CD4-positive, alpha-beta T cell treated with Interleukin-6 at 100 ng/mL for 8 hours (primary cell): ENCODE measurements around the gene MAB21L3.
"Not testable (repeated sequence)": the region's sequence is repeated elsewhere in the genome, so short reads cannot be mapped to it uniquely, and the experiment has no call there.

Source experiments
- DNase-seq: peaks from one replicate; pipeline ENCODE4 v3.0.0-alpha.2; 2020; ENCODE audit warnings: mixed read lengths, low spot score

MAB21L3 gene

GRCh38 chr1:116138277-116138792, 27.1 kb downstream of the MAB21L3 start:
- DNase-seq, result no peak

DNA sequence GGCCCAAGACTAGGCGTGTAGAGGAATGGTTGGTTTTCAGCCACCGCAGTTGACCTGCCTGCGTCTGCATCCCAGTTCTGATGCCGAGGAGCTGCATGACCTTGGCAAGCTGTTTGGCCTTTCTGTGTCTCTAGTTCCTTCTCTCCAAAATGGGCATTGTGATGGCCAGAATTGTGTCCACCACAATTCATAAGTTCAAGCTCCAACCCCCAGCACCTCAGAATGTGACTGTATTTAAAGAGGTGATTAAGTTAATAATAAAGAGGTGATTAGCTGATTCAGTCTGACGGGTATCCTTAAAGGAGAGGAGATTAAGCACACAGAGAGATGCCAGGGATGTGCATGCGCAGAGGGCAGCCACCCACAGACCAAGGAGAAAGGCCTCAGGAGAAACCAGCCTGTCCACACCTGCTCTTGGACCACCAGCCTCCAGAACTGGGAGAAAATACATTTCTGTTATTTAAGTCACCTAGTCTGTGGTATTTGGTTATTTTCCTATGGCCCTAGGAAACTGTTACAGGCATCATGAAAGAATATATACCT, 28.5 kb downstream of the MAB21L3 start:
- no peak for DNase-seq

DNA sequence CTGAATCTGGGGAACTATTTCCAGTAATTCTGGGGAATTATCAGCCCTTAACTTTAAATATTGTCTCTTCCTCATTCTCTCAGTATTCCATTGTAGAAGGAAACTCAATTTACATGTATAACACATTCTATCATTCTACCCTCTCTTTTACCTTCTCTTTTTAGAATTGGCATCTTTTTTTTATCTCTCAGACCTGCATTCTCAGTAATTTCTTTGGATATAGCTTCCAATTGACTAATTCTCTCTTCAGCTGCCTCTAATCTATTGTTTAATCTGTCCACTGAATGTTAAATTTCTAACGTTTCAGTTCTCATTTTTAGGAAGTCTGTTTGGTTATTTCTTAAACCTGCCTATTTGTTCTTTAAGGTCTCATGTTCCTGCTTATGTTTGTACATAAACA, 33.0 kb downstream of the MAB21L3 start:
- DNase-seq, result no peak

DNA sequence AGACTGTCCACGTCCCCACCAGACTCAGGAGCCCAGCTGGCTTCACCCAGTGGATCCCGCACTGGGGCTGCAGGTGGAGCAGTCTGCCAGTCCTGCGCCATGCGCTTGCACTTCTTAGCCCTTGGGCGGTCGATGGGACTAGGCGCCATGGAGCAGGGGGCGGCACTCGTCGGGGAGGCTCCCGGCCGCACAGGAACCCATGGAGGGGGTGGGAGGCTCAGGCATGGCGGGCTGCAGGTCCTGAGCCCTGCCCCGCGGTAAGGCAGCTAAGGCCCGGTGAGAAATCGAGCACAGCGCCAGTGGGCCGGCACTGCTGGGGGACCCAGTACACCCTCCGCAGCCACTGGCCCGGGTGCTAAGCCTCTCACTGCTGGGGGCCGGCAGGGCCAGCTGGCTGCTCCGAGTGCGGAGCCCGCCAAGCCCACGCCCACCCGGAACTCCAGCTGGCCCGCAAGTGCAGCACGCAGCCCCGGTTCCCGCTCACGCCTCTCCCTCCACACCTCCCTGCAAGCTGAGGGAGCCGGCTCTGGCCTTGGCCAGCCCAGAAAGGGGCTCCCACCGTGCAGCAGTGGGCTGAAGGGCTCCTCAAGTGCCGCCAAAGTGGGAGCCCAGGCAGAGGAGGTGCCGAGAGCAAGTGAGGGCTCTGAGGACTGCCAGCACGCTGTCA, 35.4 kb downstream of the MAB21L3 start:
- DNase-seq, result not testable (repeated sequence)

DNA sequence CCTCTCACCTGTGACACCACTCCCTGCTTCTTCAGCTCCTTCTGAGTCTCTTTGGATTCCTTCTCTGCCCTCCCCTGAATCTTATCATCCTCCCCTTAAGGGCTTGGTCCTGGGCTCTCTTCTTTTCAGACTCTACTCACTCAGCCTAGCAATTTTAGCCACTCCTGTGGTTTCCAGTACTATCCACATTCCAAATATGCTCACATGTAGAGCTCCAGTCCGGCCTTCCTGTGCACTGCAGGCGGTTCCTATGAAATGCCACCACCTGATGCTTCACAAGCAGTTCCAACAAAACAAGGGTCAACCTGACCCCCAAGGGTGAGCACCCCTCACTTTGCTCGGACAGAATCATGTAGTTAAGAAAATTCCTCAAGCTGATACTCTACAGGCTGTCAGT, 35.9 kb downstream of the MAB21L3 start:
- DNase-seq, result no peak

GRCh38 chr1:116147972-116148371, 36.8 kb downstream of the MAB21L3 start:
- no peak for DNase-seq

- DNase-seq, result no peak
Measured at GRCh38 chr1:116148967-116149366, 37.8 kb downstream of the MAB21L3 start.

- no peak for DNase-seq
Measured at GRCh38 chr1:116150368-116150767, 39.2 kb downstream of the MAB21L3 start.

DNA sequence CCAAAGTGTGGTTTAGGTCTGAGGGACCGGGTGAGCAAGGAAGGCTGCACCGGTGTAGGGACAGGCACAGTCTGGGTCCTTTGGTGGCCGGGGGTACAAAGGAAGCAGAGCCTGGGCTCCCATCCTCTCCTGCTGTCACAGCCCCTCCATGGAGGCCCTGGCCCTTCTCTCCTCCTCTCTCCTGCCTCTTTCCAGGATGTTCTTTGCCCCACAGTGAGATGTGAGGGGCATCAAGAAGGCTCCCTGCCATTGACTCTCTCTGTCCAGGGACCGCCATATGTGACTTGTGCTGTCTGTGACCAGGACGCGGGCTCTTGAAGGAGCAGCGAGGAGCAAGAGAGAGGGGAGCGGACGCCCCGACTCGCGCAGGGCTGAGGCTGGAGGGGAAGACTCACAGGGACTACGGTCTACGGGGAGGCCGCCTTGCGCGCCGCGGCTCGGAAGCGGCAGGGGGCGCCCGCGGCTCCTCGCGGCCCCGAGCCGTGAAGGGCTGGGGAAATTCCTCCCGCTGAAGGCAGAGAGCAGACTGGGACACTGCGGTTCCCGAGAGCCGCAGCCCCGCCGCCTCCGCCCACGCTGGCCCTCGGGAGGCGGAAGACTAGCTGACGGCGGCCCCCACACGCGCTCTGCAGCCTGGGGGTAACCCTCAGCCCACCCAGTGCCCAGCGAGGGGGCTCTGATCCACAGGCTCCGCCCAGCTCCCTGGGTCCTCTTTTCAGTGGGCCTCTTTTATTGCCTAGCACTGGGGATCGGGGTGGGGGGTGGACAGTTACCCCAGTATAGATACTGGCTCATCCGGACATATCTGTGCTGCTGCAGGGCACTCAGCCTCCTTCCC, 40.8 kb downstream of the MAB21L3 start:
- DNase-seq, result peak; percentile 71

GRCh38 chr1:116152577-116152943, 41.4 kb downstream of the MAB21L3 start:
- DNase-seq, result no peak

DNA sequence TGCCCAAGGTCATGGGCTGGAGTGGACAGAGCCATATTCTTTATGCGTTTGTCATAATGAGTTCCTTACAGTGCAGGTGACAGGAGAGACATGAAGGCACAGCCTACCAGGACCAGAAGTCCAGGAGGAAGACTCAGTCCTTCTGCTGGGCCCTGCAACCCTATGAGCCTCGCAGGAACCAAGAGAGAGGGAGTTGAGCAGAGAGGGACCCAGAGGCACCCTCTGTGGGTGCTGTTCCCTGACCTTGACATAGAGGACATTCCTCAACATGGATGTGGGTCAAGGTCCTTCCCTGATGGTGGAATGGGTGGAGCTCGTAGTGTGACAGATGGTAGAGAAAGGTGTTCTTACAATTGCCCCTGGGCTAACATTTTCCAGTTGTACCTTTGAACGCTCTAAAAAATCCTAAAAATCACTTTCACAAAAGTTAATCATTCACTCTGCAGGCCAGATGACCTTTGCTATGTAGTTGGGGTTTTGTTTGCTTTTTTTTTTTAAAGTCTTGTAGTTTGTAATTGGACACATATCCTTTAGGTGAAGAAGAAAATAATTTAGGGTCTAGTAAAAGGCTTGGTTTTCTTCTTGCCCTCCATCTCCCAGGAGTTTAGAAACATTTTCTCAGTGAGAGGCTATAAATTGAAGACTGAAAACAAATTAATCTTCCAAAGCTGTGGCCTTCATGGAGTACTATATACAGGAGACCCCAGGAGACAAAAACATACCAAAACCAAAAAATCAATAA, 41.9 kb downstream of the MAB21L3 start:
- DNase-seq, result no peak

- no peak for DNase-seq
Measured at GRCh38 chr1:116153692-116154031, 42.5 kb downstream of the MAB21L3 start.

DNA sequence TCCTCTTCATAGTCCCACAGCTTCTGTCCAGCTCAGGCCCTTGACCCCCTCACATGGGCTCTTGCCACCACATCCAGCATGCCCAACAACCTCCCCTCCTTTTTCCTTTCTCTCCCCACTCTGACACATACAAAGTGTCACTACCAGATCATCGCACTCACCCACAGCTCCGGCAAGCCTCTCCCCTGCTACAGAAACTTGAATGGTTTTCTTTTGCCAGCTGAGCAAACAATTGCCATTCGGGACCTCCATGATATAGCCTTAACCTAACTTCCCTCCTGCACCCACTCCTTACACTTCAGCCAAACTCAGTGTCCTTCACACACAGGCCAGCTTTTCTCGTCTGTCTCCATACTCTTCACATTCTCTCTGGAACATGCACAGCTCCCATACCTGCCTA, 43.3 kb downstream of the MAB21L3 start:
- no peak for DNase-seq

DNA sequence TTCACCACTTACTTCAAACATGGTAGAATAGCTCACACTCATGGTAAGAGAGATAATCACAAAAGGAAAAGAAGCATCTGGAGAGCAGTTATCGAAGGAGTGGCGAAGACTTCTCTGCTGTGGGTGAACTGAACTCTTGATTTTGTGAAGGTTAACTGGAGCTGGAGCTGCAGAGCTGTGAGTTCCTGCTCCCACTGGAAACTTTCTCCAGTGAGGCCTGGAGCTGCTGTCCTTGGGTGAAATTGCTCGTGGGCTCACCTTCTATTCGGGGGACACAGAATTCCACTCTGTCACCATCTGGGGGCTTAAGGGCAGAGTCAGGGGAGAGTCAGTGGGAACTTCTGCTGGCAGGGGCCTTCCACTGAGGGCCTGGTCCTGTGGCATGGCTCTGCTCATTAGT, 45.9 kb downstream of the MAB21L3 start:
- no peak for DNase-seq

DNA sequence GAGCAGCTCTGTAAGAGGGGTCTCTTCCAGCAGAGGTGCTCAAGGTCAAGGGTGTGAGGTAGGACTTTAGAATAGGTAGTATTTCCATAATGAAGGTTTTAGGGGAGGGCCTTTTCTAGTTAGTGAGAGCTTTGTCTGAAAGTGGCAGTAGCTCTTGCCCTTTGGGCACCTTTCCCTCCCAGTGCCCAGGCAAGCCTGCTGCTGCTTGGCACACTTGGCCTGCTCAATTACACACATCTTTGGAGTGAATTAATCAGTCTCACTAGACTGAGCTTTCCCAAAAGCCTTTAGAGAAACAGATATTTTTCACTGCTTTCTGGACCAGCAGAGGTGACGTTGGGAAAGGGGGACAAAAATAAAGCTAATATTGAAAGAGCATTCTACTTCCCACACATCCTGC, 48.0 kb downstream of the MAB21L3 start:
- DNase-seq, result no peak

- DNase-seq, result no peak
Measured at GRCh38 chr1:116159611-116160010, 48.4 kb downstream of the MAB21L3 start.

GRCh38 chr1:116161390-116161789, 50.2 kb downstream of the MAB21L3 start:
- no peak for DNase-seq

GRCh38 chr1:116161877-116162390, 50.7 kb downstream of the MAB21L3 start:
- no peak for DNase-seq

- no peak for DNase-seq
Measured at GRCh38 chr1:116163533-116163932, 52.3 kb downstream of the MAB21L3 start.

GRCh38 chr1:116164150-116164549, 53.0 kb downstream of the MAB21L3 start:
- DNase-seq, result no peak

GRCh38 chr1:116164604-116165368, 53.6 kb downstream of the MAB21L3 start:
- DNase-seq, result no peak

- no peak for DNase-seq
Measured at GRCh38 chr1:116165572-116165971, 54.4 kb downstream of the MAB21L3 start.
